Measurements from ENCODE around the gene CFAP126.

DNA sequence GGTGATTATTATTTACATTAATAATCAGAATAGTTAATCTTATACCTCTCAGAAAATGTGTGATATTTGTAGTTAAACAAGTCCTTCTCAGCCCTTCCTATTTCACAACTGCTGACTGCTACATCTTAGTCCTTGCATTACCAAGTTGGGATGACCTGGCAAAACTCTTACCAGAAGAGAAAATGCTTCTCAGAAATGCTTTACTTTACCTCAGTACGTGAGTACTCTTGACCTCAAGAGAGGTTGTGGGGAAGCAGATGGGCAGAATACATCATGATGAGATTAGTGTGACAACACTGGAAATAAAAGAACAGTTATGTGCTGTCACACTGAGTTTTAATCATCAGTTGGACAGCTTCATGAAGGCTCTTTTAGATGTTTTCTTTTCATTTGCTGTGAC lies 16.2 kb downstream of the CFAP126 start:
- TF ChIP-seq, protein P1, sequence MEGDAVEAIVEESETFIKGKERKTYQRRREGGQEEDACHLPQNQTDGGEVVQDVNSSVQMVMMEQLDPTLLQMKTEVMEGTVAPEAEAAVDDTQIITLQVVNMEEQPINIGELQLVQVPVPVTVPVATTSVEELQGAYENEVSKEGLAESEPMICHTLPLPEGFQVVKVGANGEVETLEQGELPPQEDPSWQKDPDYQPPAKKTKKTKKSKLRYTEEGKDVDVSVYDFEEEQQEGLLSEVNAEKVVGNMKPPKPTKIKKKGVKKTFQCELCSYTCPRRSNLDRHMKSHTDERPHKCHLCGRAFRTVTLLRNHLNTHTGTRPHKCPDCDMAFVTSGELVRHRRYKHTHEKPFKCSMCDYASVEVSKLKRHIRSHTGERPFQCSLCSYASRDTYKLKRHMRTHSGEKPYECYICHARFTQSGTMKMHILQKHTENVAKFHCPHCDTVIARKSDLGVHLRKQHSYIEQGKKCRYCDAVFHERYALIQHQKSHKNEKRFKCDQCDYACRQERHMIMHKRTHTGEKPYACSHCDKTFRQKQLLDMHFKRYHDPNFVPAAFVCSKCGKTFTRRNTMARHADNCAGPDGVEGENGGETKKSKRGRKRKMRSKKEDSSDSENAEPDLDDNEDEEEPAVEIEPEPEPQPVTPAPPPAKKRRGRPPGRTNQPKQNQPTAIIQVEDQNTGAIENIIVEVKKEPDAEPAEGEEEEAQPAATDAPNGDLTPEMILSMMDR (IDR thresholded peaks at IDR 0.05), result no peak
- TF ChIP-seq POLR2A (IDR thresholded peaks at IDR 0.05), result no peak

All from lower leg skin (tissue), 3 donors.